Upper lobe of left lung (tissue), 4 donors: ENCODE data around the gene KCTD11.

ENCODE experiments used
- CTCF ChIP-seq, 6 experiments: fragments of 450-650 bp in 4 of 6; fragments of 200-600 bp in 2 of 6; sonication (generic) in 2 of 6; IDR thresholded peaks; one replicate each; pipeline ENCODE4 v1.5.1; 2016 to 2019; ENCODE audit warnings: antibody characterized with exemption in 6 of 6
- EP300 ChIP-seq, 4 donors: sonication (generic); formaldehyde crosslinking; IDR thresholded peaks; one replicate each; pipeline ENCODE4 v1.5.1; 2017; ENCODE audit warnings: antibody characterized with exemption in 4 of 4, control low read depth in 2 of 4
- POLR2A ChIP-seq, 4 donors: fragments of 450-650 bp; IDR thresholded peaks; one replicate each; pipeline ENCODE4 v1.5.1; 2016 to 2017; ENCODE audit warnings: antibody characterized with exemption in 4 of 4, mild to moderate bottlenecking in 2 of 4
- POLR2AphosphoS5 ChIP-seq, 2 donors: sonication (generic); formaldehyde crosslinking; IDR thresholded peaks; one replicate each; pipeline ENCODE4 v1.5.1; 2017; ENCODE audit warnings: antibody characterized with exemption in 2 of 2

- TF ChIP-seq POLR2A (IDR thresholded peaks at IDR 0.05): no peak
- TF ChIP-seq CTCF (IDR thresholded peaks at IDR 0.05): no peak
- TF ChIP-seq EP300 (IDR thresholded peaks at IDR 0.05): no peak
- TF ChIP-seq POLR2AphosphoS5 (IDR thresholded peaks at IDR 0.05): no peak
Observed at GRCh38 chr17:7313890-7314718, 37.9 kb upstream of the KCTD11 start.
